Activated CD4-positive, alpha-beta T cell treated with anti-CD3 and anti-CD28 coated beads, Interleukin-2, amount 50 U/mL, for 16 hours (primary cell): ENCODE data around the gene CHST11.

ENCODE experiments used
- DNase-seq: peaks from one replicate; pipeline ENCODE4 v3.0.0-alpha.2; 2020

CHST11 gene

GRCh38 chr12:104637604-104638003, 180.9 kb downstream of the CHST11 start:
- no peak for DNase-seq

GRCh38 chr12:104638218-104638850, 181.6 kb downstream of the CHST11 start:
- DNase-seq, result peak; percentile 14

GRCh38 chr12:104638851-104639240, 182.1 kb downstream of the CHST11 start:
- no peak for DNase-seq

DNA sequence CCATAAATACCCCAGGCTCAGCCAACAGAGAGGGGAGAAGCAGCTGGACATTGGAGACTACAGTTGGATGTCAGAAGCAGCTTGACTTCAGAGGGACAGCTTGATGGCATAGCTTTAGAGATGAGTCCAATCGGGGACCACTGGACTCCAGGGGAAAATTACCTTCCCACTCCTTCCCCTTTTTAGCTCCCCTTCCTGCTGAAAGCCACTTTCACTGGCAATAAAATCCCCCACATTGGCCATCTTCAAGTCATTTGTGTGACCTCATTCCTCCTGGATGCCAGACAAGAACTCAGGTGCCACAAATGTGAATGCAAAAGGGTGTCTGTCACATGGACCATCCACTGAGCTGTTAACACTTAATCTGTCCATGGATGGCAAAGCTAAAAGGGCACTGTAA, 184.2 kb downstream of the CHST11 start:
- no peak for DNase-seq

DNA sequence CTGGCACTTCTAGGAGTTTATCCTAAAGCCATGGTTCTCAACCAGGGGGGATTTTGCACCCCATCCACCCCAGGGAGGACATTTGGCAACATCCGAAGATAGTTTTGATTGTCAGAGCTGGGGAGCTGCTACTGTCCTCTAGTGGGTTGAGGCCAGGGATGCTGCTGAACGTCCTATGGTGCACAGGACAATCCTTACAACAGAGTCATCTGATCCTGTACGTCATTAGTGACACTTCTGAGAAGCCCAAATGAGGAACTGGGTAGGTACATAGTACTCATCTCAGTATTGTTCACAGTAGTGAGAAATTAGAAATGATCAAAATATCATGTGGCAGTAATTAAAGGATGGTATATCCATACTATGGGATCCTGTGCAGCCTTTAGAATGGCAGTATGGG, 185.1 kb downstream of the CHST11 start:
- DNase-seq, result no peak

DNA sequence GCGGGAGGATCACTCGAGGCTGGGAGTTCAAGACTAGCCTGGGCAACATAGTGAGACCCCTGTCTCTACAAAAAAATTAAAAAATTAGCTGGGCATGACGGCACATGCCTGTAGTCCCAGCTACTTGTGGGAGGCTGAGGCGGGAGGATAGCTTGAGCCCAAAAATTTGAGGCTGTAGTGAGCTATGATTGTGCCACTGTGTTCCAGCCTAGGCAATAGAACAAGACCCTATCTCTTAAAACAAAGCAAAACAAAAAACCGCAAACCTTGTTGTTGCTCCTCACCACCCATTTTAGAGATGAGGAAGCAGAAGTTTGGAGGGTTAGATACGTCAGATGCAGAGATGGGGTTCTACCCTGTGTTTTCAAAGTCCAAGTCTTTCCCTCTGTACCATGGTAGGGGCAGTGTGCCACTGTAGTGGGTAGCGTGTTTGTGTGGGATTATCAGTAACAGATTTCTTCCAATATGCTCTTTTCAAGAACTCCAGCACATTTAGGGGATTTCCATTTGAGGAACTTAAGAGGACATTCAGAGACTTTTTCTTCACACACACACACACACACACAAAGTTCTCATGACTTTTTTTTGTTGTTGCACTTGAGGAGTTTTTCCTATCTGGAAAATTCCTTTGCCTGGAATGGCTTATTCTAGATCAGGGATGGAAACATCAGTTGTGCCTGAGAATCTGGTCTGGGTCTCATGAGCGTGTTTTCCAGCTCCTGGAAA, 186.5 kb downstream of the CHST11 start:
- no peak for DNase-seq

DNA sequence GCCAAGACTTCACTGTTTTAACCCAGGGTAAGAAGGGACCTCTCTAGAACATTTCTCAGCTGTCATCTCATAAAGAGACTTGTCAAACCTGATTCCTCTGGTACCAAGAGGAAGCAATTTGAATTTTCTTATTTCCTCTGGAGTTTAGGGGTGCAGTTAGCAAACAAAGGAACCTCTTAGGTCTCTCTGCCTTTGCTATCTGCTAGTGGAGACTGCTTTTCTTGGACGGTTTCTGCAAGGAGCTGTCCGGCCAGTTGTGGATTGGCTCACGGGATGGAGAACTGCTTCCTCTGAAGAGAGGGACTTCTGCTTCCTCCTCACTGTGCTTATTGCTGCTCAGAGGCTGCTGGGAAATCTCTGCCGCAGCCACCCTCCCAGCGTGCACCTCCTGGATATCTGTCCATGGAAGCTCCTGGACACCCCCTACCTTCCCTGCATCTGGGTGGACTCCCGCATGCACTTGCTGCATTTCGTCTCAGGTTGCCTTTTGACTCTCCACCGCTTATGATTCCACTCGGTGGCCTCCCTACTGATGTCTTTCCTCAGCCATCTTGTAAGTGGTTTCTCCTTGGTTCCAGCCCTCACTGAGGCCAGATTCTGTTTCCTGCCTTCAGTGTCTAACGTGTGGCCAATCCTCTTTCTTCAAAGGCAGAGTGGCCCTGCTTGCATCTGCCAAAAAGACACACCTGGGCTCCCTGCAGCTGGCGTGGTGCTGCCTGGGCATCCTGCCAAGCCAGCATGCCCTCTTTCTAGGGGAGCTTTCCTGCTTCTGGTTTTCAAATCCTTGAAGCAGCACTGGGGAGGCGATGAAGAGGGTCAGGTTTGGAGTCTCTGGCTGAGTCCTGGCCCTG, 187.3 kb downstream of the CHST11 start:
- no peak for DNase-seq

DNA sequence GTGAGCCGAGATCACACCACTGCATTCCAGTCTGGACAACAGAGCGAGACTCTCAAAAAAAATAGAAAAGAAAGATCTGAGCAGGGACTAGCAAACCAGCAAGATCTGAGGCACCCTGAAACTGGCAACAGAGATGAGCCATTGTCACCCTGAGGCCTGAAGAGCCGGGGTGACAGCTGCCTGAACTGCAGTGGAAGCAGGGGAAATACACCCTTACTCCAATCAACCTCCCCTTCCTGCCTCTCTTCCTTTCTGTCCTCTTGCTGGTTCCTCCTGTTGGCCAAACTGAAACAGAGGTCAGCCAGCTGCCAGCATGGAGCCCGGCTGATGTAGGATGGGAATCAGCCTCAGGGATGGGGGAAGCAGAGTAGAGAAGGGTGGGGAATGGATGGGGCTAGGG, 192.0 kb downstream of the CHST11 start:
- DNase-seq, result no peak

DNA sequence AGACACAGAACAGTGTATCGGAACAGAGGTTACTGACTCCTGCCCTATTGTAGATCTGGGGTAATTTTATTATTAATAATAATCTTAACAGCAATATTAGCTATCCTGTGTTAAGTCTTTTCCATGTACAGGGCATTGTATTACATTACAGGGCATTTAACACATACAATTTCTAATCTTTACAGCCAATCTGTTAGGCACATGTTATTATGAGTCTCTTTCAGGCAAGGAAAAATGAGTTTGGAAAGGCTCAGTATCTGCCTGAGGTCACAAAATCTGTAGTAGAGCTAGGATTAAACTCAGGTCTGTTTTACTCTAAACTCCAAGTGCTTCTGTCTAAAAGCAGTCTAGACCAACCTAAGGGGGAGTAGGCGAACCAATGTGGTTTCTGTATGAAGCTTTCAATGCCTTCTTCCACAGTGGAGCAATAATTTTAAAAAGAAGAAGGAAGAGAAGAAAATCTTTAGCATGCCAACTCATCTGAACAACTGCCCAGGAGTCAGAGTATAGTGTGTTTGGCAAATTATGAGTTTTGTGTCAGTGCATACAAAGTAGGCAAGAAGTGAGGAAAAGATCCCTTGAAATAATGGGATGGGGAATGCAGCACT, 192.6 kb downstream of the CHST11 start:
- no peak for DNase-seq

DNA sequence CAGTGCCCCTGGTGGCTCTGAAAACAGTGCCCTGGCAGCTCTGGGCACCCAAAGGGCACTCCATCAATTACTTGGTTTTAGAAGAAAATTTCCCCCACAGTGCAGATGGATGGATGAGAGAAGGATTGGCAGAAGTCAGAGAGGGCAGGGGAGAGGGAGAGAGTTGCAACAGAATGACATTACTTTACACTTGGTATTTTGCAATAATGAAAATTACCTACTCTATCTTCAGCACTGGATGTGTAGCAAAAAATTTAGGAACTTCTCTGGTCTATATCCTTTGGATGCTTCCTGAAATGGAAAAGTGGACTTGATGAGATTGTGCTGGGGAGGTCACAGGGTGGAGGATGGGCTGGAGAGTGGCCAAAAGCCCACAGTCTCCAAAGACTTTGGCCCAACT, 193.2 kb downstream of the CHST11 start:
- DNase-seq, result no peak

DNA sequence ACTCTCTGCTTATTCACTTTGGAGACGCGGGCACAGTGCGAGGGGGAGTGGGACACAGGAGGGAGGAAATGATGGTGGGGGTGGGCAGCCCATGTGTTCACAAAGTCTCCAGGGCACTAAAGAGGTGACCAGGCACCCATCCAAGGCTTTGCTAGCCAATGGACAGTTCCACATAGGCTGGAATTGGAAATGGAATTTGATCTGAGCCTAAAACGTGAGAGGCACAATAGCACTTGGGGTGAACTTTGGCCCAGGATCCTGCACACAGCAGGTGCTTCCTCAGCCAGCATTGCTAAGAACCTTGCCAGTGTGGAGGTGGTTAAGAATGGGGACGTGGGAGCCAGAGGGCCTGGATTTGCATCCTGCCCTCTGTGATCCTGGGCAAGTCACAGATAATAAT, 193.8 kb downstream of the CHST11 start:
- no peak for DNase-seq

GRCh38 chr12:104651811-104652210, 195.1 kb downstream of the CHST11 start:
- DNase-seq, result no peak

DNA sequence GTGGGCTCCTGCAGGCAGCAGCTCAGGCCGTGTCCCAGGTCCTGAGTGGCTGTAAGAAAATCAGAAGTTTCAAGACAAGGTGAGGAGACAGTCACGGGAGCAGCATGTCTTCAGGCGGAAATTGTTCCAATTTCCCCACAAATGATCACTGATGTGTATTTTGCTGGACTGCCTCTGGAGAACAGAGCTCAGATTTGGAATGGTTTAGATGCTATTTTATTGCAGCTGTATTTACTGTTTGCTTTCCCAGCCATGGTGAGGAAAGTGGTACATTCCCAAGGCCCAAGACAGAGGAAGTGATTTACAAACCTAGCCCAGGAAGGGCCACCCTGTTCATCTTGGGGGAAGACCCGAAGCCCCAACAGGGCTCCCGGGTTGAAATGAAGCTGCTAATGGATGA, 195.6 kb downstream of the CHST11 start:
- no peak for DNase-seq

DNA sequence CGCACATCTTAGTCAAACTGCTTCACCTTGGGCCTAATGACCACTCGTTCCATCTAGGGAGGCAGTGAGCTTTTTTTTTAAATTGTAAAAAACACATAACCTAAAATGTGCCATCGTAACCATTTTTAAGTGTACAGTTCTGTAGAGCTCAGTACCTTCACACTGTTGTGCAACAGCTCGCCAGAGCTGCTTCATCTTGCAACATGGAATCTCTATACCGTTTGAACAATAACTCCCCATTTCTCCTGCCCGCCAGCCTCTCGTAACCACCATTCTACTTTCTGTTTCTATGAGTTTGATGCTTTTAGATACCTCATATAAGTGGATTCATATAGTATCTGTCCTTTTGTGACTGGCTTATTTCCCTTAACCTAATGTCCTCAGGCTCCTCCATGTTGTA, 196.2 kb downstream of the CHST11 start:
- no peak for DNase-seq

GRCh38 chr12:104653730-104654664, 197.2 kb downstream of the CHST11 start:
- peak; percentile 40 for DNase-seq

GRCh38 chr12:104654665-104655609, 198.2 kb downstream of the CHST11 start:
- no peak for DNase-seq

GRCh38 chr12:104656383-104656782, 199.6 kb downstream of the CHST11 start:
- no peak for DNase-seq

DNA sequence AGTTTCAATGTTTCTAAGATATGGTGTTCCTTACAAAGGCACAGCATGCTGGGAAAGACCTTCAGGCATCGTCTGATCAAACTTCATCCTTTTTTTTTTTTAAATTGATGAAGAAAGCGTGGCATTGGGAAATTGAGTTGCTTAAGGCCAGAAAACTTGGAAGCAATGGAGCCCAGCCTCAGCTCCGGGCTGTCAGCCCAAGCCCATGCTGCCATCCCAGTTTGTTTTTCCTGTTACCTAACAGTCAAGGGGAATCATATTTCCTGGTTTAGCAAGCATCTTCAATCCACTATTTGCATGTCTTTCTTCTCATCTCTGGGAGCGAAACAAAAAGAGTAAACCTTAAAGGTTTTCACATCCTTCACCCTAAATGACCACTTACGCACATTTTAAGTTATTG, 200.2 kb downstream of the CHST11 start:
- no peak for DNase-seq

- no peak for DNase-seq
These were observed 201.2 kb downstream of the CHST11 start for GRCh38 chr12:104657726-104658484.

DNA sequence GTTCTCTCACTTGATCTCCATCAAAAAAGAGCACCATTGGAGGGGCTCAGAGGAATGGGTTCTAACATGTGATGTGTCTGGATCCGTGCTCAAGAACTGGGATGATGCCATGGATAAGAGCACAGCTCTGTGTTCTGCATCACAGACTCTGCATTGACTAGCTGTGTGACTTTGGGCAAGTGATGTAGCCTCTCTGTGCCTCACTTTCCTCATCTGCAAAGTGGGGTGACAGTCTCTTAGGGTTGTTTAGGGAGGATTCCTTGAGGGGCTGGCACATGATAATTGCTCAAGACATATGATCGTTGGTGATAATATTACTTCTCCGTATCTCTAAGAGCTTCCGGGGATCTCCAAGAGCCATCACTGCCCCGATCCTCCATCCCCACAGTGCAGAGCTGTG, 202.3 kb downstream of the CHST11 start:
- DNase-seq, result no peak
